K562 (cell line): ENCODE measurements around the gene C4A. TPM values are rescaled to one million over a fixed set of nuclear protein-coding genes. Genes with fewer than 3 reads are reported as not detected.

Source experiments
- BRF1 ChIP-seq: IDR thresholded peaks from 3 replicates; pipeline ENCODE4 v1.6.1; 2011; ENCODE audit warnings: borderline replicate concordance, mild to moderate bottlenecking; ENCODE audit not compliant: insufficient read length; ENCODE audit errors: extremely low read depth
- CREB5 ChIP-seq: fragments of 250-450 bp; sonication (Bioruptor Pico); IDR thresholded peaks from 2 replicates; pipeline ENCODE4 v1.5.0; 2020; ENCODE audit warnings: mild to moderate bottlenecking
- DNMT1 ChIP-seq: fragments of 450-650 bp; IDR thresholded peaks from 2 replicates; pipeline ENCODE4 v1.6.1; 2016; ENCODE audit warnings: antibody characterized with exemption, mild to moderate bottlenecking
- ERF ChIP-seq: fragments of 450-650 bp; formaldehyde crosslinking; IDR thresholded peaks from 2 replicates; pipeline ENCODE4 v1.4.0; 2020; ENCODE audit warnings: mild to moderate bottlenecking, mixed read lengths
- FOXJ2 ChIP-seq: fragments of 200-800 bp; sonication (Bioruptor generic); IDR thresholded peaks from 2 replicates; pipeline ENCODE4 v1.6.1; 2016; ENCODE audit warnings: missing genetic modification characterization, missing compliant biosample characterization
- HES1 ChIP-seq: fragments of 450-650 bp; IDR thresholded peaks from 2 replicates; pipeline ENCODE4 v1.6.1; 2016; ENCODE audit warnings: low read depth, mild to moderate bottlenecking, moderate library complexity
- MIER1 ChIP-seq: fragments of 450-650 bp; IDR thresholded peaks from 2 replicates; pipeline ENCODE4 v1.6.1; 2016; ENCODE audit warnings: antibody characterized with exemption, mild to moderate bottlenecking, low read depth
- NCOA1 ChIP-seq: fragments of 450-650 bp; IDR thresholded peaks from 2 replicates; pipeline ENCODE4 v1.6.1; 2016; ENCODE audit warnings: low read depth
- PHTF2 ChIP-seq: fragments of 250-450 bp; sonication (Bioruptor Pico); IDR thresholded peaks from 2 replicates; pipeline ENCODE4 v1.5.0; 2021; ENCODE audit warnings: mild to moderate bottlenecking
- PREB ChIP-seq: sonication (generic); formaldehyde crosslinking; IDR thresholded peaks from 2 replicates; pipeline ENCODE4 v1.8.1; 2023; ENCODE audit warnings: mild to moderate bottlenecking, missing genetic modification reagents
- RERE ChIP-seq: sonication (generic); formaldehyde crosslinking; IDR thresholded peaks from 2 replicates; pipeline ENCODE4 v1.8.0; 2023; ENCODE audit warnings: missing genetic modification reagents, mild to moderate bottlenecking, borderline replicate concordance
- SIN3B ChIP-seq: fragments of 450-650 bp; IDR thresholded peaks from 2 replicates; pipeline ENCODE4 v1.6.1; 2017; ENCODE audit warnings: low read depth, mild to moderate bottlenecking, moderate library complexity
- TFAP4 ChIP-seq: sonication (generic); formaldehyde crosslinking; IDR thresholded peaks from 2 replicates; pipeline ENCODE4 v1.8.0; 2022; ENCODE audit warnings: missing genetic modification reagents, mild to moderate bottlenecking, moderate library complexity, borderline replicate concordance
- ZFP1 ChIP-seq: fragments of 450-650 bp; formaldehyde crosslinking; IDR thresholded peaks from 2 replicates; pipeline ENCODE4 v1.4.0; 2020; ENCODE audit warnings: mild to moderate bottlenecking, mixed read lengths
- ZNF512 ChIP-seq: IDR thresholded peaks from 2 replicates; pipeline ENCODE4 v1.6.1; 2016; ENCODE audit warnings: missing genetic modification characterization, missing compliant biosample characterization
- polyA plus RNA-seq, 8 experiments: library from polyadenylated mRNA; depleted of rRNA in 4 of 8; stranded (reverse) in 5 of 8; unstranded in 3 of 8; fragments of >200 nt; fragmentation: Nextera tagmentation in 2 of 8; fragmentation: Illumina TruSeq in 1 of 8; extraction: Ambion mirVana in 2 of 8; extraction: Trizol in 1 of 8; gene quantifications; 2 replicates each; pipeline versions ENCODE4 v1.2.1 to v1.2.3, GENCODE V29; 2011 to 2014; ENCODE audit warnings: inconsistent platforms in 1 of 8, missing spikeins in 1 of 8
- total RNA-seq, 7 experiments: library from RNA; depleted of rRNA in 6 of 7; stranded (reverse); fragments of >200 nt in 6 of 7; fragmentation: Illumina TruSeq in 2 of 7; extraction: Trizol in 2 of 7; gene quantifications; 2 replicates each; pipeline versions ENCODE4 v1.2.1 to v1.2.3, GENCODE V29; 2011 to 2021; ENCODE audit warnings: low replicate concordance in 1 of 7

C4A gene
- total and polyA plus RNA-seq, 9 of the 15 experiments (the other 6 are each of a cell fraction or from before 2014, with no cell fraction given): 0.27 to 7.6 (median 5.0) TPM

- no peak for TF ChIP-seq CREB5 (CRISPR knock-in tag)
- TF ChIP-seq BRF1: no peak
- TF ChIP-seq ERF (CRISPR knock-in tag): 0 out of 2 replicates have a peak, but pooled peaks have one; percentile 44
- TF ChIP-seq HES1: no peak
- TF ChIP-seq PHTF2 (CRISPR knock-in tag): no peak
- no peak for TF ChIP-seq MIER1
- TF ChIP-seq RERE (CRISPR knock-in tag): no peak
- TF ChIP-seq DNMT1: no peak
- TF ChIP-seq PREB (CRISPR knock-in tag): no peak
- TF ChIP-seq SIN3B: no peak
- TF ChIP-seq FOXJ2 (tag): no peak
- TF ChIP-seq TFAP4 (CRISPR knock-in tag): 0 out of 2 replicates have a peak, but pooled peaks have one; percentile 6
- TF ChIP-seq ZFP1 (CRISPR knock-in tag): no peak
- TF ChIP-seq NCOA1: no peak
- TF ChIP-seq ZNF512 (tag): no peak
Observed at GRCh38 chr6:31968791-31969711, 12.8 kb upstream of the C4A start (continued).
